ENCODE data around the gene KLHL29. TPM values are rescaled to one million over a fixed set of nuclear protein-coding genes. Genes with fewer than 3 reads are reported as not detected.

Gene KLHL29
- polyA plus RNA-seq, 1 donor from 2014 or later = 42.4 TPM

GRCh38 chr2:23435250-23436035 lies 50.5 kb downstream of the KLHL29 start:
- no peak overlapping the region for H3K9ac ChIP-seq (ENCODE audit: low read length)
- peaks cover 13% of the 10 kb centered on the region for H3K79me2 ChIP-seq (replicated peaks; ENCODE audit: insufficient read depth, low read length)
- no peaks in the 10 kb centered on the region for H3K36me3 ChIP-seq (ENCODE audit: insufficient read depth, low read length)
- no peak overlapping the region for H3K4me2 ChIP-seq (ENCODE audit: low read length)
- TF ChIP-seq TAF1 (IDR thresholded peaks at IDR 0.05; ENCODE audit: low read depth) (no peak), RAD21 (conservative IDR thresholded peaks at IDR 0.05) (no peak), MXI1 (conservative IDR thresholded peaks at IDR 0.05; ENCODE audit: poor library complexity, severe bottlenecking) (no peak)
- no peaks in the 10 kb centered on the region for H3K27me3 ChIP-seq (ENCODE audit: insufficient read depth, low read depth, low read length)
- H2AFZ ChIP-seq (ENCODE audit: low read depth, low read length) = no peak overlapping the region
- H3K27ac ChIP-seq (ENCODE audit: low read length) = no peak overlapping the region
- H3K4me3 ChIP-seq (ENCODE audit: low read length) = no peak overlapping the region
- no peaks in the 10 kb centered on the region for H3K9me3 ChIP-seq (ENCODE audit: low read length)
- H4K20me1 ChIP-seq (ENCODE audit: insufficient read depth) = no peaks in the 10 kb centered on the region
- H3K9me2 ChIP-seq (ENCODE audit: insufficient read depth, low read length) = no peaks in the 10 kb centered on the region
- H3F3A ChIP-seq (ENCODE audit: insufficient read depth, low read length, poor library complexity, severe bottlenecking) = no peaks in the 10 kb centered on the region

- Histone ChIP-seq H3K9me2 (ENCODE audit: insufficient read depth, low read length) (no peaks in the 10 kb centered on the region), H3F3A (ENCODE audit: insufficient read depth, low read length, poor library complexity, severe bottlenecking) (no peaks in the 10 kb centered on the region), H3K27ac (ENCODE audit: low read length) (no peak overlapping the region), H3K4me2 (ENCODE audit: low read length) (no peak overlapping the region), H3K9me3 (ENCODE audit: low read length) (peaks cover 2% of the 10 kb centered on the region), H4K20me1 (ENCODE audit: insufficient read depth) (no peaks in the 10 kb centered on the region), H3K79me2 (replicated peaks; ENCODE audit: insufficient read depth, low read length) (peaks cover 13% of the 10 kb centered on the region), H3K9ac (ENCODE audit: low read length) (no peak overlapping the region), H3K27me3 (ENCODE audit: insufficient read depth, low read depth, low read length) (no peaks in the 10 kb centered on the region), H2AFZ (ENCODE audit: low read depth, low read length) (no peak overlapping the region), H3K36me3 (ENCODE audit: insufficient read depth, low read length) (no peaks in the 10 kb centered on the region), H3K4me3 (ENCODE audit: low read length) (no peak overlapping the region)
- TF ChIP-seq POLR2AphosphoS5 (IDR thresholded peaks at IDR 0.05) (no peak), REST (IDR thresholded peaks at IDR 0.05; ENCODE audit: borderline replicate concordance) (no peak), EZH2 (IDR thresholded peaks at IDR 0.05; ENCODE audit: borderline replicate concordance, insufficient read depth, low read length, poor library complexity, severe bottlenecking) (no peak), TAF1 (IDR thresholded peaks at IDR 0.05; ENCODE audit: low read depth) (no peak), SMC3 (conservative IDR thresholded peaks at IDR 0.05; ENCODE audit: poor library complexity) (no peak), EP300 (conservative IDR thresholded peaks at IDR 0.05; ENCODE audit: poor library complexity, severe bottlenecking) (no peak)
- TF ChIP-seq, protein P1, sequence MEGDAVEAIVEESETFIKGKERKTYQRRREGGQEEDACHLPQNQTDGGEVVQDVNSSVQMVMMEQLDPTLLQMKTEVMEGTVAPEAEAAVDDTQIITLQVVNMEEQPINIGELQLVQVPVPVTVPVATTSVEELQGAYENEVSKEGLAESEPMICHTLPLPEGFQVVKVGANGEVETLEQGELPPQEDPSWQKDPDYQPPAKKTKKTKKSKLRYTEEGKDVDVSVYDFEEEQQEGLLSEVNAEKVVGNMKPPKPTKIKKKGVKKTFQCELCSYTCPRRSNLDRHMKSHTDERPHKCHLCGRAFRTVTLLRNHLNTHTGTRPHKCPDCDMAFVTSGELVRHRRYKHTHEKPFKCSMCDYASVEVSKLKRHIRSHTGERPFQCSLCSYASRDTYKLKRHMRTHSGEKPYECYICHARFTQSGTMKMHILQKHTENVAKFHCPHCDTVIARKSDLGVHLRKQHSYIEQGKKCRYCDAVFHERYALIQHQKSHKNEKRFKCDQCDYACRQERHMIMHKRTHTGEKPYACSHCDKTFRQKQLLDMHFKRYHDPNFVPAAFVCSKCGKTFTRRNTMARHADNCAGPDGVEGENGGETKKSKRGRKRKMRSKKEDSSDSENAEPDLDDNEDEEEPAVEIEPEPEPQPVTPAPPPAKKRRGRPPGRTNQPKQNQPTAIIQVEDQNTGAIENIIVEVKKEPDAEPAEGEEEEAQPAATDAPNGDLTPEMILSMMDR (IDR thresholded peaks at IDR 0.05; ENCODE audit: poor library complexity, severe bottlenecking) = no peak
Measured at GRCh38 chr2:23436346-23437098, 51.5 kb downstream of the KLHL29 start.
